MCF 10A (cell line): Measurements from ENCODE around the gene ACVR2A. TPM values are rescaled to one million over a fixed set of nuclear protein-coding genes. Genes with fewer than 3 reads are reported as not detected.

Source experiments
- BruUV-seq: library from RNA; stranded (reverse); fragments of 400-500 nt; replicated peaks from 2 replicates; lab custom pipeline; 2021; lab: Mats Ljungman, UMichigan
- CTCF ChIA-PET: fragments of 300-600 bp; sonication (Branson Sonifier 250); formaldehyde crosslinking; extraction: SDS; loops from one replicate; lab custom pipeline; 2021; ENCODE audit warnings: antibody characterized with exemption, inconsistent platforms; lab: Yijun Ruan, JAX
- POLR2A ChIA-PET: fragments of 300-600, 350-650 bp; sonication (Branson Sonifier 250); formaldehyde crosslinking; extraction: SDS; loops from one replicate; lab custom pipeline; 2020; ENCODE audit warnings: antibody characterized with exemption, inconsistent platforms; lab: Yijun Ruan, JAX
- DNase-seq: peaks from one replicate; pipeline ENCODE4 v3.0.0-alpha.2; 2018; ENCODE audit not compliant: unreplicated experiment
- H3K27ac Mint-ChIP-seq: one replicate; pipeline ENCODE4 v1.8.0; 2022; ENCODE audit warnings: mild to moderate bottlenecking, low read depth, mixed read lengths; ENCODE audit not compliant: unreplicated experiment
- H3K27me3 Mint-ChIP-seq: one replicate; pipeline ENCODE4 v1.8.0; 2022; ENCODE audit warnings: mixed read lengths; ENCODE audit not compliant: insufficient read depth, unreplicated experiment
- H3K36me3 Mint-ChIP-seq: one replicate; pipeline ENCODE4 v1.8.0; 2022; ENCODE audit warnings: mild to moderate bottlenecking, moderate library complexity, mixed read lengths; ENCODE audit not compliant: insufficient read depth, unreplicated experiment
- H3K4me1 Mint-ChIP-seq: one replicate; pipeline ENCODE4 v1.8.0; 2022; ENCODE audit warnings: mixed read lengths; ENCODE audit not compliant: insufficient read depth, unreplicated experiment
- H3K4me3 Mint-ChIP-seq: one replicate; pipeline ENCODE4 v1.8.0; 2022; ENCODE audit warnings: mild to moderate bottlenecking, moderate library complexity, mixed read lengths; ENCODE audit not compliant: unreplicated experiment
- H3K9me3 Mint-ChIP-seq: one replicate; pipeline ENCODE4 v1.8.0; 2022; ENCODE audit warnings: mixed read lengths; ENCODE audit not compliant: unreplicated experiment
- intact Hi-C: fragments of 100-400 bp; cut with micrococcal nuclease; formaldehyde crosslinking; loops from 2 replicates; pipeline ENCODE4 v1.14.1; 2022
- total RNA-seq: library from RNA; stranded (reverse); gene quantifications from 2 replicates; pipeline ENCODE4 v1.2.3, GENCODE V29; 2022
- TF ChIP-seq, protein P1 (sequence below): fragments of 200-600 bp; IDR thresholded peaks from one replicate; pipeline ENCODE4 v1.8.0; 2022; ENCODE audit warnings: antibody characterized with exemption, mild to moderate bottlenecking; ENCODE audit not compliant: unreplicated experiment

ACVR2A gene
- total RNA-seq, 1 experiment from 2014 or later: 11.2 TPM

DNA sequence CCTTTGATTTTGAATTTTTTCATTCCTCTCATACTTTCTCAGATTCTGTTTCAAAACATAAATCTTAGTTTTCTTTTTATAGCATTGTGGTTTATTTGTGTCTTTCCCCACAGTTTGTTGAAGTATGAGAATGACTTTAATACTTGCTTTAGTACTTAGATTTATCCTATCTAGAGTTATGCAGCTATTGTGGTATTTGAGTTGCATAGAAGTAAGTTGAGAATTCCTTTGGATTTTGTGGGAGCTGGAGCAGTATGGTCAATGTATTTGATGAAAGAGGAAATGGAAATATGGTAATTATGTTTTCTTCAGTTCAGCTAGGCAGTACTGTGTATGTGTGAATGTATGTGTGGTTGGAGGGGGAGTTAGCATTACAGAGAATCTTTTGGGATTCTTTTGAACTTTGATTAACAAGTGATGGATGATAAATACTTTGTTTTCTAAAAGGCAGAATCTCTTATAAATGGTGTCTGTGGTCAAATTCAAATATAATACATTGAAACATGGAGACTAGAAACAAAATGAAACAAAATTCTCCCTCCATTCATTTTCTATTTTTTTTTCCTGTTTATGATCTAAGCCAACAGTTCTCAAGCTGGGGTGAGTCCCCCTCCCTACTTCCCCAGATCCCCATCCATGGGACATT lies 3.0 kb downstream of the ACVR2A start:
- no peak overlapping the region for H3K27ac Mint-ChIP-seq
- CTCF ChIA-PET: interaction anchor here (0.7 kb wide), 2 partner anchors 30 to 52 kb away, joined by 3 to 4 read pairs; no protein-coding TSS in a partner anchor

GRCh38 chr2:147850838-147851237 lies 6.0 kb downstream of the ACVR2A start:
- no TSS peak for BruUV-seq
- TF ChIP-seq, protein P1, sequence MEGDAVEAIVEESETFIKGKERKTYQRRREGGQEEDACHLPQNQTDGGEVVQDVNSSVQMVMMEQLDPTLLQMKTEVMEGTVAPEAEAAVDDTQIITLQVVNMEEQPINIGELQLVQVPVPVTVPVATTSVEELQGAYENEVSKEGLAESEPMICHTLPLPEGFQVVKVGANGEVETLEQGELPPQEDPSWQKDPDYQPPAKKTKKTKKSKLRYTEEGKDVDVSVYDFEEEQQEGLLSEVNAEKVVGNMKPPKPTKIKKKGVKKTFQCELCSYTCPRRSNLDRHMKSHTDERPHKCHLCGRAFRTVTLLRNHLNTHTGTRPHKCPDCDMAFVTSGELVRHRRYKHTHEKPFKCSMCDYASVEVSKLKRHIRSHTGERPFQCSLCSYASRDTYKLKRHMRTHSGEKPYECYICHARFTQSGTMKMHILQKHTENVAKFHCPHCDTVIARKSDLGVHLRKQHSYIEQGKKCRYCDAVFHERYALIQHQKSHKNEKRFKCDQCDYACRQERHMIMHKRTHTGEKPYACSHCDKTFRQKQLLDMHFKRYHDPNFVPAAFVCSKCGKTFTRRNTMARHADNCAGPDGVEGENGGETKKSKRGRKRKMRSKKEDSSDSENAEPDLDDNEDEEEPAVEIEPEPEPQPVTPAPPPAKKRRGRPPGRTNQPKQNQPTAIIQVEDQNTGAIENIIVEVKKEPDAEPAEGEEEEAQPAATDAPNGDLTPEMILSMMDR: no peak
- ChIA-PET POLR2A (no interaction called here), CTCF (no interaction called here)
- no peak for DNase-seq
- no peaks in the 10 kb centered on the region for H3K36me3 Mint-ChIP-seq
- no peaks in the 10 kb centered on the region for H3K27me3 Mint-ChIP-seq
- H3K4me1 Mint-ChIP-seq: peaks cover 41% of the 10 kb centered on the region
- H3K4me3 Mint-ChIP-seq: no peak overlapping the region
- no peak overlapping the region for H3K27ac Mint-ChIP-seq
- intact Hi-C loops: no loop called here
- no peaks in the 10 kb centered on the region for H3K9me3 Mint-ChIP-seq

More for the DNA sequence above, 3.0 kb downstream of the ACVR2A start:
- DNase-seq: no peak
- peaks cover 36% of the 10 kb centered on the region for H3K4me1 Mint-ChIP-seq
- H3K27me3 Mint-ChIP-seq: no peaks in the 10 kb centered on the region
- no TSS peak for BruUV-seq
- no peak overlapping the region for H3K4me3 Mint-ChIP-seq
- H3K36me3 Mint-ChIP-seq: no peaks in the 10 kb centered on the region
- intact Hi-C loops: no loop called here
- no peaks in the 10 kb centered on the region for H3K9me3 Mint-ChIP-seq
- TF ChIP-seq, protein P1: no peak
- POLR2A ChIA-PET: interaction anchor here (0.7 kb wide), 1 partner anchor 1138 kb away, joined by 3 read pairs; no protein-coding TSS in a partner anchor

- POLR2A ChIA-PET: no interaction called here
- H3K9me3 Mint-ChIP-seq: no peaks in the 10 kb centered on the region
Observed at GRCh38 chr2:147851244-147851930, 6.6 kb downstream of the ACVR2A start.

More at GRCh38 chr2:147851244-147851930, 6.6 kb downstream of the ACVR2A start:
- Mint-ChIP-seq H3K4me3 (no peak overlapping the region), H3K27ac (no peak overlapping the region), H3K4me1 (peaks cover 41% of the 10 kb centered on the region), H3K27me3 (no peaks in the 10 kb centered on the region), H3K36me3 (no peaks in the 10 kb centered on the region)
- TF ChIP-seq, protein P1: no peak
- intact Hi-C loops: no loop called here
- BruUV-seq: no TSS peak
- CTCF ChIA-PET: no interaction called here
- DNase-seq: no peak
